ENCODE measurements around the gene WWP2. TPM values are rescaled to one million over a fixed set of nuclear protein-coding genes. Genes with fewer than 3 reads are reported as not detected.

WWP2 gene
- total RNA-seq, 2 experiments from 2014 or later: 41.9 to 43.0 TPM

- intact Hi-C loops (cut with DNase I, micrococcal nuclease): loop anchor here (10.0 kb wide), 2 partner anchors 143 to 543 kb away; no protein-coding TSS in a partner anchor
- POLR2A ChIA-PET: no interaction called here
- no peaks in the 10 kb centered on the region for H3K4me1 Mint-ChIP-seq (ENCODE audit: low read depth)
- H3K9me3 Mint-ChIP-seq: no peaks in the 10 kb centered on the region
- DNase-seq (no peak), ATAC-seq (ENCODE audit: poor library complexity) (no peak)
- Histone ChIP-seq H3K27me3 (ENCODE audit: control insufficient read depth in 1 of 2, insufficient read depth in 2 of 2, low read length in 2 of 2) (no peaks in the 10 kb centered on the region), H3K4me3 (ENCODE audit: low read length) (no peak overlapping the region), H3K36me3 (ENCODE audit: insufficient read depth, low read length) (peaks cover 91% of the 10 kb centered on the region), H3K27ac (ENCODE audit: low read depth in 1 of 2, low read length in 2 of 2) (no peak overlapping the region), H3K4me1 (ENCODE audit: insufficient read depth, low read length) (no peaks in the 10 kb centered on the region), H3K9me3 (ENCODE audit: control insufficient read depth in 1 of 2, insufficient read depth in 1 of 2, low read length in 2 of 2) (no peaks in the 10 kb centered on the region)
- no peak overlapping the region for H3K4me3 Mint-ChIP-seq
- peaks cover 85% of the 10 kb centered on the region for H3K36me3 Mint-ChIP-seq (ENCODE audit: low read depth)
- H3K27me3 Mint-ChIP-seq: no peaks in the 10 kb centered on the region
- no peak for TF ChIP-seq CTCF (IDR thresholded peaks at IDR 0.05)
- CTCF ChIA-PET: no interaction called here
- H3K27ac Mint-ChIP-seq: no peak overlapping the region
Measured at GRCh38 chr16:69937465-69937951, 175.4 kb downstream of the WWP2 start.

GRCh38 chr16:69938981-69939820 lies 177.1 kb downstream of the WWP2 start:
- no peak for DNase-seq
- Mint-ChIP-seq H3K27me3 (no peaks in the 10 kb centered on the region), H3K36me3 (ENCODE audit: low read depth) (peaks cover 77% of the 10 kb centered on the region), H3K4me1 (ENCODE audit: low read depth) (no peaks in the 10 kb centered on the region), H3K9me3 (no peaks in the 10 kb centered on the region), H3K4me3 (no peak overlapping the region), H3K27ac (no peak overlapping the region)
- intact Hi-C loops (cut with DNase I, micrococcal nuclease): loop anchor here (10.0 kb wide), 2 partner anchors 144 to 544 kb away; no protein-coding TSS in a partner anchor
- ChIA-PET CTCF (no interaction called here), POLR2A (interaction anchor here (0.8 kb wide), 1 partner anchor 9 kb away, joined by 3 read pairs; no protein-coding TSS in a partner anchor)
- no peak for ATAC-seq (ENCODE audit: poor library complexity)
- peaks cover 76% of the 10 kb centered on the region for H3K36me3 ChIP-seq (ENCODE audit: insufficient read depth, low read length)
- H3K27me3 ChIP-seq (ENCODE audit: control insufficient read depth in 1 of 2, insufficient read depth in 2 of 2, low read length in 2 of 2): no peaks in the 10 kb centered on the region
- H3K4me3 ChIP-seq (ENCODE audit: low read length): no peak overlapping the region
- no peak overlapping the region for H3K27ac ChIP-seq (ENCODE audit: low read depth in 1 of 2, low read length in 2 of 2)
- no peak for TF ChIP-seq CTCF (IDR thresholded peaks at IDR 0.05)
- H3K9me3 ChIP-seq (ENCODE audit: control insufficient read depth in 1 of 2, insufficient read depth in 1 of 2, low read length in 2 of 2): no peaks in the 10 kb centered on the region
- no peaks in the 10 kb centered on the region for H3K4me1 ChIP-seq (ENCODE audit: insufficient read depth, low read length)

GRCh38 chr16:69939821-69940585 lies 177.9 kb downstream of the WWP2 start:
- intact Hi-C loops (cut with DNase I, micrococcal nuclease): loop anchor here (10.0 kb wide), 2 partner anchors 145 to 545 kb away; no protein-coding TSS in a partner anchor
- no peaks in the 10 kb centered on the region for H3K27me3 ChIP-seq (ENCODE audit: control insufficient read depth in 1 of 2, insufficient read depth in 2 of 2, low read length in 2 of 2)
- ATAC-seq (ENCODE audit: poor library complexity): no peak
- H3K4me3 ChIP-seq (ENCODE audit: low read length): no peak overlapping the region
- peaks cover 71% of the 10 kb centered on the region for H3K36me3 Mint-ChIP-seq (ENCODE audit: low read depth)
- H3K4me1 Mint-ChIP-seq (ENCODE audit: low read depth): no peaks in the 10 kb centered on the region
- no peak for TF ChIP-seq CTCF (IDR thresholded peaks at IDR 0.05)
- ChIA-PET CTCF (no interaction called here), POLR2A (interaction anchor here (0.8 kb wide), 1 partner anchor 10 kb away, joined by 3 read pairs; no protein-coding TSS in a partner anchor)
- H3K27ac Mint-ChIP-seq: no peak overlapping the region
- no peak overlapping the region for H3K4me3 Mint-ChIP-seq
- H3K27me3 Mint-ChIP-seq: no peaks in the 10 kb centered on the region
- no peaks in the 10 kb centered on the region for H3K9me3 Mint-ChIP-seq
- no peaks in the 10 kb centered on the region for H3K4me1 ChIP-seq (ENCODE audit: insufficient read depth, low read length)
- no peak for DNase-seq
- peaks cover 68% of the 10 kb centered on the region for H3K36me3 ChIP-seq (ENCODE audit: insufficient read depth, low read length)
- H3K27ac ChIP-seq (ENCODE audit: low read depth in 1 of 2, low read length in 2 of 2): no peak overlapping the region
- no peaks in the 10 kb centered on the region for H3K9me3 ChIP-seq (ENCODE audit: control insufficient read depth in 1 of 2, insufficient read depth in 1 of 2, low read length in 2 of 2)
